GM19025 (cell line): ENCODE results near the gene CACNA1G.
A peak's percentile ranks its signal among the peaks of the same experiment; 100 is the strongest.

Source experiments
- ATAC-seq: cut with Tn5 transposase; IDR thresholded peaks from one replicate; pipeline ENCODE4 v1.9.1; 2021; ENCODE audit warnings: mild to moderate bottlenecking, low read depth, moderate library complexity; ENCODE audit not compliant: unreplicated experiment

Gene CACNA1G

GRCh38 chr17:50627782-50628601, 67.5 kb downstream of the CACNA1G start:
- ATAC-seq: no peak

GRCh38 chr17:50629902-50630301, 69.4 kb downstream of the CACNA1G start:
- ATAC-seq: no peak

- ATAC-seq: no peak
These were observed 70.1 kb downstream of the CACNA1G start for GRCh38 chr17:50630524-50631194.

GRCh38 chr17:50631195-50631907, 70.8 kb downstream of the CACNA1G start:
- no peak for ATAC-seq

GRCh38 chr17:50631908-50632571, 71.5 kb downstream of the CACNA1G start:
- peak; percentile 5 for ATAC-seq

GRCh38 chr17:50632637-50633036, 72.1 kb downstream of the CACNA1G start:
- peak; percentile 60 for ATAC-seq

GRCh38 chr17:50633683-50634082, 73.2 kb downstream of the CACNA1G start:
- ATAC-seq: no peak

GRCh38 chr17:50634224-50634914, 73.9 kb downstream of the CACNA1G start, which contains the start of gene ABCC3:
Gene ABCC3 (plus strand): TSS chr17:50634881. CDS start chr17:50634937, 56 bp downstream.
- ATAC-seq: no peak

GRCh38 chr17:50634915-50635731, 74.6 kb downstream of the CACNA1G start:
- ATAC-seq: no peak

GRCh38 chr17:50635732-50635981, 75.1 kb downstream of the CACNA1G start:
- no peak for ATAC-seq

GRCh38 chr17:50635982-50636803, 75.7 kb downstream of the CACNA1G start:
- ATAC-seq: no peak

- no peak for ATAC-seq
These were observed 76.3 kb downstream of the CACNA1G start for GRCh38 chr17:50636804-50637195.

GRCh38 chr17:50637829-50638605, 77.5 kb downstream of the CACNA1G start:
- ATAC-seq: no peak

- ATAC-seq: no peak
These were observed 78.1 kb downstream of the CACNA1G start for GRCh38 chr17:50638606-50638965.

- no peak for ATAC-seq
These were observed 78.6 kb downstream of the CACNA1G start for GRCh38 chr17:50638966-50639713.

GRCh38 chr17:50640686-50641351, 80.3 kb downstream of the CACNA1G start:
- no peak for ATAC-seq

- ATAC-seq: no peak
These were observed 80.8 kb downstream of the CACNA1G start for GRCh38 chr17:50641357-50641756.
